Erythroblast (primary cell): Measurements from ENCODE around the gene DNAJB8.

Source experiments
- DNase-seq, 2 experiments: peaks; one replicate each; lab custom pipeline; 2025; lab: John Stamatoyannopoulos, UW
- GATA1 ChIP-seq: IDR thresholded peaks from 2 replicates; pipeline ENCODE4 v1.6.1; 2011; ENCODE audit warnings: low read depth, mild to moderate bottlenecking, control low read depth, low read length, moderate library complexity
- POLR2A ChIP-seq: IDR thresholded peaks from 2 replicates; pipeline ENCODE4 v1.6.1; 2011; ENCODE audit warnings: mild to moderate bottlenecking, low read length

Gene DNAJB8

GRCh38 chr3:128471720-128472119, 5.0 kb upstream of the DNAJB8 start:
- DNase-seq = no peak
- TF ChIP-seq GATA1 (no peak), POLR2A (no peak)

- no peak for DNase-seq
- TF ChIP-seq POLR2A (no peak), GATA1 (no peak)
These were observed 4.4 kb upstream of the DNAJB8 start for GRCh38 chr3:128471110-128471509.

- TF ChIP-seq GATA1 (no peak), POLR2A (no peak)
- DNase-seq = no peak
These were observed 3.6 kb upstream of the DNAJB8 start for GRCh38 chr3:128470134-128470899.

DNA sequence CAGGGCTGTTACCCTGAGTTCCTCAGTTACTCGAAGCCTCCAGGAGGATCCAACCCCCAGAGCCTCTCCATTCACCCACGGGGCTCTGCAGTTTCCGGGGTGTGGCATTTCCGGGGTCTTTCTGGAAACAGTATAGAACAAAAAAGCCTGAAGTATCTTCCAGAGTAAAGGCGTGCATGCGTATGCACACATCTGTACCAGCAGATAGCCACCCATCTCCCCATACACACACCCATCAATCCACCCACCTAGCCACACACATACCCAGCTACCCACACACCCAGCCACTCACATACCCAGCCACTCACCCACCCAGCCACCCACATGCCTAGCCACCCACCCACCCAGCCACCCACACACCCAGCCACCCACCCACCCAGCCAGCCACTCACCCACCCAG, 2.9 kb upstream of the DNAJB8 start:
- TF ChIP-seq POLR2A = no peak
- no peak for TF ChIP-seq GATA1
- DNase-seq = peak in 1 of 2 experiments; percentile 43

- TF ChIP-seq POLR2A (no peak), GATA1 (no peak)
- DNase-seq = no peak
These were observed 2.3 kb upstream of the DNAJB8 start for GRCh38 chr3:128468791-128469527.

- DNase-seq = no peak
- TF ChIP-seq GATA1 = no peak
- no peak for TF ChIP-seq POLR2A
These were observed 1.6 kb upstream of the DNAJB8 start for GRCh38 chr3:128468285-128468790.

DNA sequence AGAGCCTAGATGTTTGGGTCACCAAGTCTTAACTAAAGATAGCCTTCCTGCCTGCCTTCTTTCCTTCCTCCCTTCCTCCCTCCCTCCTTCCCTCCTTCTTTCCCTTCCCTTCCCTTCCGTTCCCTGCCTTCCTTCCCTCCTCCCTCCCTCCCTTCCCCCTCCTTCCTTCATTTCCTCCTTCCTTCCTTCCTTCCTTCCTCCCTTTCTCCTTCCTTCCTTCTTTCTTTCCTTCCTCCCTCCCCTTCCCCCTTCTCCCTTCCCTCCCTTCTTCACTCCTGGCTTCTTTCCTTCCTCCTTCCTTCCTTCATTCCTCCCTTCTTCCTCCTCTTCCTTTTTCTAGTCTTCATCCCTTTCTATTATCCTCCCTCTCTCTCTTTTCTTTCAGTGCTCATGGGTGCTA, 2.0 kb downstream of the DNAJB8 start:
- DNase-seq = no peak
- TF ChIP-seq POLR2A = no peak
- TF ChIP-seq GATA1 = no peak

GRCh38 chr3:128464188-128464587, 2.5 kb downstream of the DNAJB8 start:
- DNase-seq = peak in 1 of 2 experiments; percentile 36
- TF ChIP-seq GATA1 (no peak), POLR2A (no peak)

DNA sequence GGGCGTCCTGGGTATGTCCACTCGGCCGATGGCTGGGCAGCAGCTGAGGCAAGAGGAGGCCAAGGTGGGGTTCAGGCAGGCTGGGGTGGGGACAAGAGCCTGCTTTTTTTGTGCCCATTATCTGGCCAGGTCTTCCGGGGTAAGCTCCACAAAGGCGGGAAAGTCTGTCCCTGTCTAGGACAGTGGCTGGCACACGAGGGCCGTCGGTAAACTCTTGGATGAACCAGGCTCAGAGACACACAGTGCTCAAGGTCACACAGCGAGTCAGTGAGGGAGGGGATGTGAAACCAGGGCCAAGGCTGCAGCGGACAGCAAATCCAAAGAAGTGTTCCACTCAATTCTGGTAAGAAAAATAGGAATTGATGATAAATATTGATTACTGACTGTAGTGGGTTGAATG, 2.9 kb downstream of the DNAJB8 start:
- TF ChIP-seq POLR2A (no peak), GATA1 (no peak)
- no peak for DNase-seq

DNA sequence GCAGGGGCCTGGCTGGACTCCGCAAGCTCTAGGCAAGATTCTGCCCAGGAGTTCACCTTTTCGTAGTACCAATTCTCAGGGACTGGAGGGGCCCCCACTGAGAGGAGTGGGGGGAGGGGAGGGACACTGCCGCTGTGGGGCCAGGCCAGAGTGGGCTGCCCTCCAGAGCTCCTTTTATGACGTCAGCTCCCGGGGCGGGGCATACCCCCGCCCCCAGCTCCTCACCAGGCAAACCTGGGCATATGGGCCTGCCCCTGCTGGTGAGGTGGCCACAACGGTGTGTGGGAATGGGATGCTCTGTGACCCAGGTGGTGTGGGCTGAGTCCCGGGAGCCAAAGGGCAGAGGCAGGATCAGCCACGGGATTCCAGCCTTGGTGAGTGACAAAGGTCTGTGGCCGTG, 3.3 kb downstream of the DNAJB8 start:
- DNase-seq = no peak
- TF ChIP-seq POLR2A (no peak), GATA1 (no peak)

- DNase-seq = no peak
- TF ChIP-seq GATA1 (no peak), POLR2A (no peak)
These were observed 3.8 kb downstream of the DNAJB8 start for GRCh38 chr3:128462931-128463330.

DNA sequence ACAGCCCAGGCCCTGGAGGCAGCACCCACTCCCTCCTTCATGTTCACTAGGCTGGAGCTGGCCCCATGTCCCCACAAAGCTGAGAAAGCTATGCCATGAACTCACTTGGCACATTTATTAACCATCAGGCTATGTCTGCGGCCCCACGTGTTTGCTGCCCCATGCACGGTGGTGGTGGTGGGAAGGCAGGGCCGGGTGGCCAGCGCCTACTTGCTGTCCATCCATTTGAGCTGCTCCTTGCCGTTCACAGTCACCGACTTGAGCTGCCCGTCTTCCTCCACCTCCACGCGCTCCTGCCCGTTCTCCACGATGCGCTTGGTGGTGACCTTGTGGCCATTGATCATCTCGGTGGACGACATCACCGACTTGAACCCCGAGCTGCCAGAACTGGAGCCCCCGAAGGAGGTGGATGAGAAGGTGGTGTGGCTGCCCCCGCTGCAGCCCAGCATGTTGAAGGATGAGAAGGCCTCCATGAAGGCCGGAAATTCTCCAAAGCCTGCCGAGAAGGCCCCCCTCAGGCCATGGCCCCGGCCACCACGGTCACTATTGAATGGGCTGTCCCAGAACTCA, 4.3 kb downstream of the DNAJB8 start:
- TF ChIP-seq POLR2A (no peak), GATA1 (no peak)
- DNase-seq = no peak

DNA sequence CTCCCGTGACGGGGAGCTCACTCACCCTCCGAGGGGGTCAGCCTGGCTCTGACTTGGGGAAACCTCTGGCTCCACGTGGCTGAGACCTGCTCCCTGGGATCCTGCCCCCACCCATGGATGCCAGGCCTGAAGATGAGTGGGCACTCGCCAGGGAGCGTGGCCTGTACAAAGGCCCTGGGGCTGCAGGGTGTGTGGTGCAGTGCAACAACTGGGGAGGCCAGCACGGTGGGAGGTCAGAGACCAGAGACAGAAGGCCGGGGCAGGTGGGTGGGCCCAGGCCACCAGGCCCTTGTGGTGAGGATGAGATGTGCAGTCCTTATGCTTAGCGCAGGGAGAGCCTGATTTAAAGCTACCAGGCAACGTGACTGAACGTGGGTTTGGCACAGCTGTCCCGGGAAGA, 5.0 kb downstream of the DNAJB8 start:
- no peak for DNase-seq
- no peak for TF ChIP-seq GATA1
- no peak for TF ChIP-seq POLR2A

DNA sequence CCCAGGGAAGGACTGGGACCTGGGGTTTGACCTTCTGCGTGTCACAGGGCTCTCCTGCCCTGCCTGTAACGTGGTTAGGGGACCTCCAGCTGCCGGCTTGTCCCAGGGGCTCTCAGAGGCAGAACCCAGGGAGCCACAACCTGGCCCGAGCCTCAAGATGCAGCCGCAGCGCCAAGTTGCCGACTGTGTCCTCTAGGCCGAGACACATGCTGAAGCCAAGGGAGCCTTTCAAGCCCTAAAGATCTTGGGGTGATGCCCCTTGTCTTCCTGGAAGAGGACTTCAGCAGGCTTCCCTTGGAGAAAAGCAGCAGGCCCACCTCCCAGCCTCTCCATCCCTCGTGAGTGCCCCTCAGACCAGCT, 7.2 kb downstream of the DNAJB8 start:
- TF ChIP-seq POLR2A (no peak), GATA1 (no peak)
- DNase-seq = no peak
